Dermis microvascular lymphatic vessel endothelial cell (primary cell): ENCODE results near the gene SP140L. TPM values are rescaled to one million over a fixed set of nuclear protein-coding genes. Genes with fewer than 3 reads are reported as not detected.
"Not testable (repeated sequence)": the region's sequence is repeated elsewhere in the genome, so short reads cannot be mapped to it uniquely, and the experiment has no call there.

Experiments
- DNase-seq, 2 donors: peaks; one replicate each; pipeline versions ENCODE4 v3.0.0 to v3.0.0-alpha.2; 2010; ENCODE audit warnings: low read depth in 2 of 2
- total RNA-seq: library from RNA; depleted of rRNA; stranded (reverse); fragments of >200 nt; gene quantifications from 2 replicates; pipeline ENCODE4 v1.2.1, GENCODE V29; 2014

SP140L gene
- total RNA-seq, 1 donor from 2014 or later, result 5.3 TPM

DNA sequence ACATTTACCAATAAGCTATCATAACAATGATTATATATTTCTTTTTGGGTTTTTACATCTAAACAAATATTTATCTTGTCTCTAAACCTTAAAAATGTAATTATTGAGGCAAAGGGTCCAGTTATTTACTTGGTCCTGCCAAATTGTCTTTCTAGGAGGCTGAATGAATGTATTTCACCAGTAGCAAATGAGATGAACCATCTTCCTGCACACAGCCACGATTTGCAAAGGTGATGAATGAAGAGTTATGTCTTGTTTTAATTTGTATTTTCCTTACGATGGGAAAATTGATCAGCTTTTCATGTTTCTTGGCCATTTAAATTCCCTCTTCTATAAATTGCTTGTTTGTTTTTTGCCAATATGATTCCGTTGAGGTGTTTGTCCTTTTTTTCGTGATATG, 90.4 kb downstream of the SP140L start:
- DNase-seq, result no peak

DNA sequence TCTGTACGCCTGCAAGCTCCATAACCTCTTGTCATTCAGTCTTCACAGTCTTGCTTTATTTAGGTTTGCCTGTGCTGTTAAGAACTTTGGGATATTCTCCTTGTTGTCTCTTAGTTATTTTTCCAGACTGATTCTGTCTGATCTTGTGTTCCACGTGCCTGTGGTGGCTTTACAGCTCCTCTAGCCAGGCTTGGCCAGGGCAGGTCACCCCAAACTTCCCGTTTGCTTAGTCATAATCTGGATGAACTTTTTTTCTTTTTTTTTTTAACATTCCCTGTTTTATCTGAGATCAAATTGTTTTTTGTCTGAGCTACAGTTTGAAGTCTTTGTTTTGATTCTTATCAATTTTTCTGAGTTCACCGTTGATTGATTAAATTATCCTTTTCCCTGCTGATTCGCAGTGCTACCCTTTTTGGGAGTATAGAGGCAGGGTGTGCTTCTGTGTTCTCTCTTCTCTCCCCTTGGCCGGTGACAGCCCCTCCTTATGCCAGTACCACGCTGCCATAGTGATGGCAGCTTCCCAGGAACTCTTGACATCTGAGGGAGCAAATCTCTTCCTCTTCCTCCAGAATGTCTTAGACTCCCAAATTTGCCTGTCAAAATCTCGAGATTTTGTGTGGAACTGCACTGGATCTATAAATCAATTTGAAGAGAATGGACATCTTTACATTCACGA, 91.5 kb downstream of the SP140L start:
- DNase-seq, result peak in 1 of 2 donors; percentile 83

DNA sequence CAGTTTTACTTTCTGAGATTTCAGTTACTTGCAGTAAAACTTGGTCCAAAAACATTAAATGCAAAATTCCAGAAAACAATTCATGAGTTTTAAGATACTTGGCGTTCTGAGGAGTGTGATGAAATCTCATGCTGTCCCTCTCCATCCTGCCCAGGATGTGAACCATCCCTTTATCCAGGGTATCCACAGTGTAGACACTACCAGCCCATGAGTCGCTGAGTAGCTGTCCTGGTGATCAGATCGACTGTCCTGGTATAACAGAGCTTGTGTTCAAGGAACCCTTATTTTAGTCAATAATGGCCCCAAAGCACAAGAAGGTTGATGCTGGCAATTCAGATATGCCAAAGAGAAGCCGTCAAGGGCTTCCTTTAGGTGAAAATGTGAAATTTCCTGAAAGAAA, 92.2 kb downstream of the SP140L start:
- no peak for DNase-seq

DNA sequence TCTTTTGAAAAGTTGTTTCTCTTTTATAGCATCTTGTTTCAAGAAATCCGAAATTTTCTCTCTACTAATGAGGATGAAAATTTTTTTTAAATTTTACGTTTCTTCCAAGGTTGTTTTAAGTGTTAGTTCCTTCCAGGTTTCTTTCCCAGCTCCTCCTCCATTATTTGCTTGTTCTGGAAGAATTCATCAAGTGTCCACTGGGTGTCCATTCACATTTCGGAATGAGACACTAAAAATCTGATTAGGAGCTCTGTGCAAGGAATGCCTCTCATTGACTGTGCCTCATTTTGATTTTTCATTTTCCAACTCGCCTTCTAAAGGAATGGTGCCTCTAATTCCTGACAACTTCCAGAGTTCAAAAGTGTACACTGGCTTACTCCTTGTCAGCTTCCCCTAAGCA, 95.2 kb downstream of the SP140L start:
- no peak for DNase-seq

DNA sequence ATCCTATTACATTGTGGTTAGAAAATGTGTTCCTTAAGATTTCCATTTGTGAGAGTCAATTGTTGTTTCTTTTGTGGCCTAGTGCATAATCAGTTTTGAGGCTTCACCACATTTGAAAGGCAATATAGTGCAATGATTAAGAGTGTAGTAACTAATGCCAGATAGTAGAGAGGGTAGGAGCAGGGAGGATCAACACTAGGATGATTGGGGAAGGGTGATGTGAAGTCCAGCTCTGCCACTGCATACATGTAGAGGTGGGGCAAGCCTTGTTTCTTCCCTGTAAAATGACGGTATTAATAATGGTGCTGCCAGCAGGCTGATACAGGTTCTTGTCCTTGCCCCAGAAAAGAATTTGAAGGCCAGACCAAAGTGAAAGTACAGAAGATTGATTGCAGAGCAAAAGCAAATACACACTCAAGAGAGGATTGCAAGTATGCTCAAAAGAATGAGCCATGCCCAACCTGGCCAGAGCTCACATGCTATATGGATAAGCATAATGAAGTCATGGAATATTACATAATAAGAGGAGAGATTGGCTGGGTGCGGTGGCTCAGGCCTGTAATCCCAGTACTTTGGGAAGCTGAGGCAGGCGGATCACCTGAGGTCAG, 97.0 kb downstream of the SP140L start:
- no peak for DNase-seq

DNA sequence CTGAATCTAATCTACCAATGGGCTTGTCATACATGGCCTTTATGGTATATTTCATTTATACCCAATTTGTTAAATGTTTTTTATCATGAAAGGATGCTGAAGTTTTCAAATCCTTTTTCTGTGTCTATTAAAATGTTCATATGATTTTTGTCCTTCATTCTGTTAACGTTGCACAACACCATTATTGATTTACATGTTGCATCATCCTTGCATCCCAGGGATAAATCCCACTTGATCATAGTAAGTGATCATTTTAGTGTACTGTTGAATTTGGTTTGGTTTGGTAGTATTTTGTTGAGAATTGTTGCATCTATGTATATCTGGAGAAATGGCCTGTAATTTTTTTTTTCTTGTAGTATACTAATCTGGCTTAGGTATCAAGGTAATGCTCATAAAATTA, 98.4 kb downstream of the SP140L start:
- no peak for DNase-seq

DNA sequence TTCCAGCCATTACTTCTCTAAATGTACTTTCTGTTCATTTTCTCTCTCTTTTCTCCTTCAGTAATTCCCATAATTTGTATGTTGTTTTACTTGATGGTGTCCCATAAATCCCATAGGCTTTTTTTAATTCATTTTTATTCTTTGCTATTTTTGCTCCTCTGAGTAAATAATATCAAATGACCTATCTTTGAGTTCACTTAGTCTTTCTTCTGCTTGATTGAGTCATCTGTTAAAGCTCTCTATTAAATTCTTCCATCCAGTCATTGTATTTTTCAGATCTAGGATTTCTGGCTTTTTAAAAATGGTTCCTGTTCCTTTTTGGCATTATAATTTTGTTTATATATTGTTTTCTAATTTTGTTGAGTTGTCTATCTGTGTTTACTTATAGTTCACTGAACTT, 102.5 kb downstream of the SP140L start:
- DNase-seq, result no peak

DNA sequence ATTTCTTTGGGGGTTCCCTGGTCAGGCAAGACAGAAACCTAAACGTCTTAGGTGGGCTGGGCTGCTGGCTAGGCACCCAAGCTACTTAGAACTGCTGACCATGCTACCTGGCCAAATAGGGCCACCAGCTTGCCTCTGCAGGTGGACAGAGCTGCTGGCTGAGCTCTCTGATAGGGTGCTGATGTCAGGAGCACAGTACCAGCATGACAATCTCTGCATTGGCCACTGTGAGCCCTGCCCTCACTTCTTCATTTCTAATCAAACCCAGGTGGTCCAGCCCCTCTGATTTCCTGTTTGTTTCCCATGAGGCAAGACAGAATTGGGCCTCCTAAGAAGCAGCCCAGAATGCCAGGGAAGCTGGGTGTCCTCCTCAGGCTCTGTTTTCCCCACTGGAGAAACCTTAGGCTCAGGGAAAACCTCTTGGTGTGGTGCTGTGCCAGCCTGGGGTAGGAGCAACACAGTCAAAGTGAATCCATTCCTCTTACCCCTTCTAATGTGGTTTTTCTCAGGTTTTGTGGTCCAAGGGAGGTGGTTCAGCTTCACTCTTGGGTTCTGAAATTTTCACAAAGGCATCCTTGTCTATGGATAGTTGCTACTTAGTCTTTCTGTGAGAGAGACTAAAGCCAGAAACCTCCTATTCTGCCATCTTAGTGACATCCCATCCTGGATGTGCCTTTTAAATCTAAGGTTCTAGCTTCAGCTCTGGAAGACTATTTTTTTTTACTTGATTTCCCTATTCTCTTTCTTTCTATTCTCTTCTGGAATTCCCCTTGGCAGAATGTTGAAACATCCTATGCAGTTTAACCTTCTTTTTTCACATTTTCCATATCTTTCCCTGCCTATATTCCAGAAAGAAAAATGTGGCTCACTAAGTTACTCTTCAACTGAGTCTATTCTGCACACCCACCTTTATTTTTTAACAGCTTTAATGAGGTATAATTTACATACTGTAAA, 104.2 kb downstream of the SP140L start:
- no peak for DNase-seq

DNA sequence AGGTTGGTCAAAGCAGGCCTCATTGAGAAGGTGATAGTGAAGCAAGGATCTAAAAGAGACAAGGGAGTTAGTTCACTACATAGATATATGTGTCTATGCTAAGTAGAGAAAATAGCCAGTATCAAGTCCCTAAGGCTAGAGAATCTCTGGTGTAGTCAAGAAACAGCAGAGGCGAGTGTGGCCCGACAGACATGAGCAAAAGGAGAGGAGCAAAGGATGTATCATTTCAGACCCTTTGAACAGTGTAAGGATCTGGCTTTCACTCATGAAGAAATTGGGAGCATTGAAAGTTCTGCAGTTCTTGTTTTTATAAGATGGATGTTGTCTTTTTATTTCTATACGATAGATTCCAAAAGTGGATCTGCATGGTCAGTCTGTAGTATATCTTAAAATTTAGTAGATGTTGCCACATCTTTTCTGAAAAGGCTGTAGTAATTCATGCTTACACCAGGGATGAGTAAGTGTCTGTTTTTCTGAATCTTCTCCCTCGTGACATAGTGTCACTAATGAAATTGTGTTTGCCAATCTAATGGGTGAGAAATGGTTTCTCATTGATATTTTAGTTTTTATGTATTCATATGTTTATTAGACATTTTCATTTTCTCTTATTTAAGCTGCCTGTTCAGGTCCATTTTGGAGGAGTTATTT, 107.8 kb downstream of the SP140L start:
- no peak for DNase-seq

DNA sequence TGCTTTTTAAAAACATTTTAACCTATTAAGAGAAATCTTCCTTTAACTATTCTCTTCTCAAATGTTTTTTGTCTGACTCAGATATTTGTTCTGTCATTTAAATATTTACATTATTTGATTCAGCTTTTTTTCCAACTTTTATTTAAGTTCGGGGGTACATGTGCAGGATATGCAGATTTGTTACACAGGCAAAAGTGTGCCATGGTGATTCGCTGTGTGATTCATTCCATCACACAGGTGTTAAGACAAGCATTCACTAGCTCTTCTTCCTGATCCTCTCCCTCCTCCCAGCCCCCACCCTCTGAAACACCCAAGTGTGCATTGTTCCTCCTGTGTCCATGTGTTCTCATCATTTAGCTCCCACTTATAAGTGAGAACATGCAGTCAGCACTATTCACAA, 108.4 kb downstream of the SP140L start:
- no peak for DNase-seq

DNA sequence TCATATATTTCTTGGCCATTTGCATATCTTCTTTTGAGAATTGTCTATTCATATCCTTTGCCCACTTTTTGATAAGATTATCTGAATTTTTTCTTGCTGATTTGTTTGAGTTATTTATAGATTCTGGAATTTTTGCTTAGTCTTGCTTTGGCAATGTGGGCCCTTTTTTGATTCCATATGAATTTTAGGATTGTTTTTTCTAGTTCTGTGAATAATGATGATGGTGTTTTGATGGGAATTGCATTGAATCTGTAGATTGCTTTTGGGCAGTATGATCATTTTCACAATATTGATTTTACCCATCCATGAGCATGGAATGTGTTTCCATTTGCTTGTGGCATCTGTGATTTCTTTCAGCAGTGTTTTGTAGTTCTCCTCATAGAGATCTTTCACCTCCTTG, 112.1 kb downstream of the SP140L start:
- DNase-seq, result not testable (repeated sequence)

DNA sequence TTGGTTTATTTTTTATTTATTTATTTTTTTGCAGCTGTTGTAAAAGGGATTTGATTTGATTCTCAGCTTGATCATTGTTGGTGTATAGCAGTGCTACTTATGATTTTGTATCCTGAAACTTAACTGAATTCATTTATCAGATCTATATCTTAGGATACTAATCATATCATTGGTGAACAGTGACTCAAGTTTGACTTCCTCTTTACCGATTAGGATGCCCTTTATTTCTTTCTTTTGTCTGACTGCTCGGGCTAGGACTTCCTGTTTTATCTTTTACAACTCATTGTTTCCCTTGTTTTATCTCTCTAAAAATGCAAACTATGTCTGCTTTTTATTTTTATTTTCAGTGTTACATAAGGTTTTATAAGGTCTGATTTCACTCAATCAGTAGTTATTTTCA, 112.6 kb downstream of the SP140L start:
- peak in 1 of 2 donors; percentile 60 for DNase-seq

DNA sequence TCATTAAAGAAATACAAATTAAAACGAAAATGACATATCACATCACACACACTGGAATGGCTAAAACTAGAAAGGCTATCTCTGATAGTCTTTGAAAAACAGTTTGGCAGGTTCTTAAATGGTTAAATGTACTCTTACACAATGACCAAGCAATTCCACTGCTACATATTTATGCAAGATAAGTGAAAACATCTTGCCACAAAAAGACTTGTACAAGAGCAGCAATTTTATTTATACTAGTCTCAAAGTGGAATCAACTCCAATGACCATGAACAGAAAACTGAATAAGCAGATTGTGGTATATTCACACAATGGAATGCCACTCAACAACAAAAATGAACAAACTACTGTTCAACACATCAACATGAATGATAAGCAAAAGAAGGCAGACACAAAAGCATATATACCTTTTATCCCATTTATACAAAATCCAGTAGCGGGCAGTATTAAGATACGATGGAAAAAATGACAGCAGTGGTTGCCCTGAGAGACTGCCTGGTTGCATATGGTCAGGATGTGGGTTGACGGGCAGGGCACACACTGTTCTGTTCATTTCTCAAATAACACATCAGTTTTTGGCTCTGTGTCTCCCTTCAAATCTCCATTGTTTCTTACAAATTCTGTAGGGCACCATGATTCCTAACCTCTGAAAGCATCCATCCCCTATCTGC, 114.4 kb downstream of the SP140L start:
- DNase-seq, result peak; percentile 71 to 81

DNA sequence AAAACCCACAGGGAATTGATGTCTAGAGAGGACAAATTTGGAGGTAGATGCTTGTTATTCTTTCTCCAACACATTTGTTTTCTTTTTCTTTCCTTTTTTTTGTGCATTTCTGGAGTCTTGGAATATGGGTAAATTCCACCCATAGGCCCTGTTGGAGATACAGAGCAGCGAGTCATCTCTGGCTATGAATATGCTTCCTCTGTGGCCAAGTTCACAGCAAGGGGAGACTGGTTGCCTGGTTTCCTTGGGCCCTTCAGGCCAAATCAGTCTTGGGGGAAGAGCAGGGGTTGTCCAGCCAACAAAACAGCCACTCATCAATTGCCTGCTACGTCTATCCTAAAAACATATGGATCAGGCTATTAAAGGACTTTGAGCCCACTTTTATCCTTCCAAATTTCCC, 116.5 kb downstream of the SP140L start:
- DNase-seq, result no peak

DNA sequence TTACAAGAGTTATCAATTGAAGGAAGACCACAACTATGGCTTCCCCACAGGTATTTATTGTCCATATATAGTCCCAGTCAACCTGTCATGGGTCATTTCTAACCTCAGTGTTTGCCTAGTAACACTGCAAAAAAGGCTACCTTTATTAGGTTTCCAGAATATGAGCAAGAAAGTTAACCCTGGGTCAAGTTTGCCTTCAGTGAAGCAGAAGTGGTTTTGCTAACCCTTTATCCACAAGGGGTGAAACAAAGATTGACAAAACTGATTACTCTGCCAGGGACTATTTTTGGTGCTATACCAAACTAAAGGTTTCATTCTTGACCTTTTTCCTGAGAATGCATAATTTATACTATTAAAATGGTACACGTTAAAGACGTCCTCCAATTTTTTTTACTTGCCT, 117.8 kb downstream of the SP140L start:
- DNase-seq, result no peak

DNA sequence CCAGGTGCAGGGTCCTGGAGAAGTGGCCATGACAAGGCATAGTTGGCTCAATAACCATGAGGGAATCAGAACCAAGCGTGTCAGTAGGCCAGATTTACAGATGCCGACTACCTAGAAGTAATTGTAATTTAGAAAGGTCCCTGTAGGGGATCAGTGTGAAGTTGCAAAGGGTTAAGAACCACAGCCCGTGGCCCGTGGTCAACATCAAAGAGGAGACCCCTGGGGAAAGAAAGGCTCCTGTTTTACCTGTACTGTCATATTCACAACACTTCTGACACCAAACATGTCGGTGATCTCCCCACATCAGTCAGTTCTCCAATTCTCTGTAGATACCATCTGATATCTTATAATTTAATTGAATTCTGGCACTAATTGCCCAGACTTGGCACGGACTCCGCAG, 120.0 kb downstream of the SP140L start:
- no peak for DNase-seq

DNA sequence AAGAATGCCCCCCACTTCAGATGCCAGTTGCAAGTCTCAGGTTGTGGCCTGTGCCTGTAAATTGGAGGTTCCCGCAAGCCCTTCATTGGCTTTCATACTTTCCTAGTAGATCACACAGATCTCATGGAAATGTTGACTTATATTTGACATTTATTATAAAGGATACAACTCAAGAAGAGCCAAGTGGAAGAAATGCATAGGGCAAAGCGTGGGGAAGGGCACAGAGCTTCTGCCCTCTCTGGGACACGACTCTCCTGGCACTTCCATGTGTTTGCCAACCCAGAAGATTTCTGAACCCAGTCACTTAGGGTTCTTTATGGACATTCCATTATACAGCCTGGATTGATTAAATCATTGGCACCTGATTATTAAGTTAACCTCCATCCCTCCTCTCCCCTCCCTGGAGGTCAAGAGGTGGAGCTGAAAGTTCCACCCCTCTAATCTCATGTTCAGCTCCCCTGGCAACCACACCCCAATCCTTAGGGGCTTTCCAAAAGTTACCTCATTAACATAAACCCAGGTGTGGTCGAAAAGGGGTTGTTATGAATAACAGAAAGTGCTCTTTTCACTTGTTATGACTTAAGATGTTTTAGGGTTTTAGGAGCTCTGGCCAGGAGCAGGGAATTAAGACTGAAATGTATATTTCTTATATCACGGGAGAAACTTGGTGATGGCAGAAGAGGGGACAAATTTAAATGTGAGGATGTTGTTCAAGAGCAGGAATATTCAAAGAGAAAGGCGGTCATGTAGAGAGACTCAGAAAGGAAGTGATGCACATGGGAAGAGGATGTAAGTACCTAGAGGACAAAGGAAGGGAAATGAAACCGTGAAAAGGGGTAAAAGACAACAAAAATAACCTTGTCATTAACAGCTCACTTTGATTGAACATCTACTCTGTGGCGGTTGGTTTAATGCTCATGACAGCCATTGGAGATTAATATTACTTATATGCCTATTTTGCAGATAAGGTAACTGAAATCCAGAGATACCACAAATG, 120.8 kb downstream of the SP140L start:
- DNase-seq, result peak in 1 of 2 donors; percentile 43

DNA sequence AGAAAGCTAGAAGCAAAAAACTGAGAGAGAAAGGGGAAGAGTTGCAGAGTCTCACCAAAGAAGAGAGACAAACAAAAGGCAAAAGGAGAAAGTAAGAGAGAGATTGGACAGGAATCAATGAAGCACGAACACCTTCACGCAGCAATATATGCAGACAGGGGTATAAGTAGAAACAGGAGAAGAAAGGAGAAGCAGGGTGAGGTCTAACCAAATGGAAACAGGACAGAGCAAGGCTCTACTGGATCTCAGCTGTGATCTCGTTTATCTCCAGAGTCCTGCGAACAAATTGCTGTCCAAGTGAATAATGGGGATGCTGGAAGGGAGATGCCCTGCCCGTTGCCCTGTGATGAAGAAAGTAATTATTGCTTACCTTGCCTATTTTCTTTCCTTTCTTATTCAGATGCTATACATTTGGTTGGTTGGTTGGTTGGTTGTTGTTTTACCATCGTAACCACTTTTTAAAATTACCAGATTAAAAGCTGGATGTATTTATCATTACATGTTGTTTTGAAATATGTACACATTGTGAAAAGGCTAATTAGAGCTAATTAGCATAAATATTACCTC, 123.0 kb downstream of the SP140L start:
- DNase-seq, result no peak

DNA sequence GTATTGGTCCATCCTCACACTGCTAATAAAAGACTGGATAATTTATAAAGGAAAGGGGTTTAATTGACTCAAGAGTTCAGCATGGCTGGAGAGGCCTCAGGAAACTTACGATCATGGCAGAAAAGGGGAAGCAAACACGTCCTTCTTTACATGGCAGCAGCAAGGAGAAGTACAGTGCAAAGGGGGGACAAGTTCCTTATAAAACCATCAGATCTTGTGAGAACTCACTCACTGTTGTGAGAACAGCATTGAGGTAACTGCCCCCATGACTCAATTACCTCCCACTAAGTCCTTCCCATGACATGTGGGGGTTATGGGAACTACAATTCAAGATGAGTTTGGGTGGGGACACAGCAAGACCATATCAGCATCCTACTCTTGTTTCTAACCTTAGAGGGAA, 126.0 kb downstream of the SP140L start:
- no peak for DNase-seq
